Peyer's patch (tissue), 4 donors: ENCODE data around the gene UQCRHL. TPM values are rescaled to one million over a fixed set of nuclear protein-coding genes. Genes with fewer than 3 reads are reported as not detected.
A peak's percentile ranks its signal among the peaks of the same experiment; 100 is the strongest.

ENCODE experiments used
- DNase-seq, 3 donors: peaks; one replicate each; pipeline ENCODE4 v3.0.0-alpha.2; 2017 to 2019
- H3K27ac ChIP-seq, 4 donors: fragments of 200-600 bp; sonication (generic); one replicate each; pipeline ENCODE4 v1.5.1; 2016 to 2019
- H3K27me3 ChIP-seq, 2 donors: fragments of 200-600 bp; sonication (generic); one replicate each; pipeline ENCODE4 v1.5.1; 2019
- H3K36me3 ChIP-seq, 3 donors: fragments of 200-600 bp; sonication (generic); one replicate each; pipeline ENCODE4 v1.5.1; 2016 to 2019
- H3K4me1 ChIP-seq, 4 donors: fragments of 200-600 bp; sonication (generic); one replicate each; pipeline ENCODE4 v1.5.1; 2016 to 2019
- H3K4me3 ChIP-seq, 4 donors: fragments of 200-600 bp; sonication (generic); 1 replicate in 3 of 4; 2 replicates in 1 of 4; pipeline ENCODE4 v1.5.1; 2016 to 2019; ENCODE audit warnings: mild to moderate bottlenecking in 1 of 4
- H3K9me3 ChIP-seq, 4 donors: fragments of 200-600 bp; sonication (generic); one replicate each; pipeline ENCODE4 v1.5.1; 2016 to 2019; ENCODE audit warnings: mild to moderate bottlenecking in 1 of 4
- CTCF ChIP-seq, 6 experiments: fragments of 450-650 bp in 4 of 6; fragments of 200-600 bp in 2 of 6; sonication (generic) in 1 of 6; IDR thresholded peaks; one replicate each; pipeline ENCODE4 v1.5.1; 2017 to 2019; ENCODE audit warnings: antibody characterized with exemption in 6 of 6, mild to moderate bottlenecking in 3 of 6, moderate library complexity in 1 of 6
- POLR2A ChIP-seq, 2 donors: fragments of 450-650 bp; IDR thresholded peaks; one replicate each; pipeline ENCODE4 v1.5.1; 2017; ENCODE audit warnings: antibody characterized with exemption in 2 of 2, mild to moderate bottlenecking in 2 of 2, moderate library complexity in 2 of 2
- total RNA-seq, 4 donors: library from RNA; depleted of rRNA; stranded (reverse); fragments of >200 nt; gene quantifications; one replicate each; pipeline ENCODE4 v1.1.0, GENCODE V29; 2016

UQCRHL gene
- total RNA-seq, 4 donors from 2014 or later = 1.3 to 2.5 (median 1.6) TPM

DNA sequence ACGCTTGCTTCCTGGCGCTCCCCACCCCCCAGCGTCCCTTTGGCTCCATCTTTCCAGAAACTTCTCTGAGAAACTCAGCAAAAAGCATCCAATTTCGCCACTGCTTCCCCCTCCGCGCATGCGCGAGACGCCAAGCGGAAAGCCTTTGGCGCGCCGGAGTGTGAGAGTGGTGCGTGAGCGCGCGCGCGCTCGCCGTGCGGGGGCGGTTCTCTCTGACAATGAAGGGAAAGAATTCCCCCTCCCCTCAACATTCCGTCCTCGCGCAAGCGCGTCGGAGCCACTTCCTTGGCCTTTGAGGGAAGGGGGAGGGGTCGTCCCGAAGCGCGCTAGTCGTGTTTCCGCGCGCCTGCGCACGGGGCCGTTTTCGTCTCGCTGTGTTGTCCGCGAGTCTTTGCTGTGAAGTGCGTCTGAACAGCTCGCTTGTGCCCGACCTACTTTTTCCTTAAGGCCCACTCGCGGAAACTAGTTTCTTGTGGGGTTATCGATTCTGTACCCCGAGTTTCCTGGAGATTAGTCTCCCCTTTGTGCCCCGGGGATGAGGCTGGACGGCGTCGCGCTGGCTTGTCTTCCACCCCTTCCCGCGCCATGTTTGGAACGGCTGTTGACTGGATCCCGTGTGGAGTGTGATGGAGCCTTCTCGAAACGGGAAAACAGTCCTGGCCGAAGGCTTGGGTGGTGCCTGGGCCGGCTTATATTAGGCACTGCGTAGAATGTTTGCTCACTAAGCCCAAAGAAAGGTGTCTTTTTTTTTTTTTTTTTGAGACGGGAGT is 28.5 kb upstream of the UQCRHL start:
- peak; percentile 98 to 100 (median 99) for DNase-seq
- H3K27ac ChIP-seq = peak overlapping the region; percentile 96 to 99 (median 98)
- TF ChIP-seq POLR2A (IDR thresholded peaks at IDR 0.05) (peak; percentile 68 to 94), CTCF (IDR thresholded peaks at IDR 0.05) (no peak)
- peak overlapping the region; percentile 68 to 73 (median 71) for H3K4me3 ChIP-seq
- H3K36me3 ChIP-seq = no peaks in the 10 kb centered on the region
- H3K4me1 ChIP-seq = peaks cover 0 to 12% (median 0%) of the 10 kb centered on the region in 4 donors
- no peaks in the 10 kb centered on the region for H3K27me3 ChIP-seq
- H3K9me3 ChIP-seq = no peaks in the 10 kb centered on the region

GRCh38 chr1:15835205-15835740 is 27.8 kb upstream of the UQCRHL start:
- Histone ChIP-seq H3K36me3 (no peaks in the 10 kb centered on the region), H3K27ac (peak overlapping the region; percentile 96 to 99 (median 98)), H3K4me3 (peak overlapping the region; percentile 68 to 73 (median 71)), H3K4me1 (peaks cover 0 to 12% (median 0%) of the 10 kb centered on the region in 4 donors), H3K9me3 (no peaks in the 10 kb centered on the region), H3K27me3 (no peaks in the 10 kb centered on the region)
- DNase-seq = peak in 1 of 3 donors; percentile 34
- TF ChIP-seq POLR2A (IDR thresholded peaks at IDR 0.05) = no peak
- TF ChIP-seq CTCF (IDR thresholded peaks at IDR 0.05) = no peak

- H3K9me3 ChIP-seq = no peaks in the 10 kb centered on the region
- peaks cover 0 to 14% (median 3%) of the 10 kb centered on the region in 4 donors for H3K4me1 ChIP-seq
- H3K27ac ChIP-seq = peak overlapping the region; percentile 96 to 99 (median 98)
- peak; percentile 56 to 77 for TF ChIP-seq POLR2A (IDR thresholded peaks at IDR 0.05)
- TF ChIP-seq CTCF (IDR thresholded peaks at IDR 0.05) = no peak
- H3K27me3 ChIP-seq = no peaks in the 10 kb centered on the region
- DNase-seq = peak; percentile 84 to 95 (median 93)
- no peaks in the 10 kb centered on the region for H3K36me3 ChIP-seq
- H3K4me3 ChIP-seq = peak overlapping the region; percentile 68 to 73 (median 71)
These were observed 27.2 kb upstream of the UQCRHL start for GRCh38 chr1:15834406-15835204.

GRCh38 chr1:15833842-15834405 is 26.5 kb upstream of the UQCRHL start:
- no peak for DNase-seq
- Histone ChIP-seq H3K4me3 (peak overlapping the region; percentile 68 to 73 (median 71)), H3K9me3 (no peaks in the 10 kb centered on the region), H3K27ac (peak overlapping the region; percentile 96 to 99 (median 98)), H3K4me1 (peaks cover 0 to 17% (median 6%) of the 10 kb centered on the region in 4 donors), H3K36me3 (no peaks in the 10 kb centered on the region), H3K27me3 (no peaks in the 10 kb centered on the region)
- TF ChIP-seq CTCF (IDR thresholded peaks at IDR 0.05) (peak in 1 of 6 experiments; percentile 4), POLR2A (IDR thresholded peaks at IDR 0.05) (no peak)

- no peak for TF ChIP-seq POLR2A (IDR thresholded peaks at IDR 0.05)
- no peaks in the 10 kb centered on the region for H3K36me3 ChIP-seq
- H3K4me1 ChIP-seq = peaks cover 0 to 17% (median 6%) of the 10 kb centered on the region in 4 donors
- DNase-seq = peak; percentile 52 to 74 (median 53)
- no peaks in the 10 kb centered on the region for H3K9me3 ChIP-seq
- H3K4me3 ChIP-seq = peak overlapping the region; percentile 22 to 73 (median 69)
- H3K27me3 ChIP-seq = no peaks in the 10 kb centered on the region
- peak overlapping the region; percentile 63 to 99 (median 98) for H3K27ac ChIP-seq
These were observed 25.7 kb upstream of the UQCRHL start for GRCh38 chr1:15833069-15833679.
